ENCODE data around the gene RET. TPM values are rescaled to one million over a fixed set of nuclear protein-coding genes. Genes with fewer than 3 reads are reported as not detected.

RET gene
- total RNA-seq, 1 experiment from 2014 or later = 81.1 TPM

GRCh38 chr10:43137717-43138020, 60.8 kb downstream of the RET start:
- CTCF ChIA-PET = no interaction called here
- H3K4me1 ChIP-seq (ENCODE audit: control insufficient read depth, insufficient read depth, low read length) = peaks cover 25% of the 10 kb centered on the region
- no peak for TF ChIP-seq TCF7L2 (IDR thresholded peaks at IDR 0.05; ENCODE audit: low read depth, low read length)
- peak overlapping the region; percentile 69 to 96 for H3K4me3 ChIP-seq (ENCODE audit: low read depth in 2 of 2, low read length in 2 of 2)
- BruUV-seq (replicated peaks) = TSS peak; percentile 93
- no peaks in the 10 kb centered on the region for H3K27me3 ChIP-seq (ENCODE audit: control insufficient read depth, insufficient read depth, low read length)
- H3K9me3 ChIP-seq (ENCODE audit: control insufficient read depth, insufficient read depth, low read depth, low read length) = no peaks in the 10 kb centered on the region
- H3K27ac ChIP-seq (ENCODE audit: low read length) = peak overlapping the region; percentile 92
- in situ Hi-C loops (cut with HindIII; ENCODE audit: low pct_unique_long_range_greater_than_20kb, low sequenced_read_pairs) (no loop called here), intact Hi-C loops (cut with micrococcal nuclease; ENCODE audit: unreplicated experiment) (no loop called here)
- no peak for DNase-seq (ENCODE audit: low read depth, low spot score)
- ATAC-seq = peak; percentile 50
- no peaks in the 10 kb centered on the region for H3K36me3 ChIP-seq (ENCODE audit: control insufficient read depth, insufficient read depth, low read length)
- POLR2A ChIA-PET = no interaction called here

- CTCF ChIA-PET = no interaction called here
- H3K4me3 ChIP-seq (ENCODE audit: low read depth in 2 of 2, low read length in 2 of 2) = peak within 1 kb of the TSS; percentile 69 to 96
- H3K36me3 ChIP-seq (ENCODE audit: control insufficient read depth, insufficient read depth, low read length) = no peaks in the 10 kb centered on the region
- peak; percentile 93 for ATAC-seq
- no peaks in the 10 kb centered on the region for H3K27me3 ChIP-seq (ENCODE audit: control insufficient read depth, insufficient read depth, low read length)
- in situ Hi-C loops (cut with HindIII; ENCODE audit: low pct_unique_long_range_greater_than_20kb, low sequenced_read_pairs) = no loop called here
- TF ChIP-seq SIN3A (IDR thresholded peaks at IDR 0.05; ENCODE audit: borderline replicate concordance, insufficient read depth, low read depth, low read length) (0 out of 2 replicates have a peak, but pooled peaks have one; percentile 55), REST (IDR thresholded peaks at IDR 0.05; ENCODE audit: insufficient read depth in 1 of 2, low read depth in 2 of 2, low read length in 1 of 2) (no peak), CTCF (IDR thresholded peaks at IDR 0.05) (no peak), POLR2AphosphoS5 (IDR thresholded peaks at IDR 0.05; ENCODE audit: low read depth, low read length) (peak; percentile 70), TCF7L2 (IDR thresholded peaks at IDR 0.05; ENCODE audit: low read depth, low read length) (peak; percentile 32; the same call in 1 of the 2 replicates)
- no peaks in the 10 kb centered on the region for H3K9me3 ChIP-seq (ENCODE audit: control insufficient read depth, insufficient read depth, low read depth, low read length)
- intact Hi-C loops (cut with micrococcal nuclease; ENCODE audit: unreplicated experiment) = no loop called here
- no peak for DNase-seq (ENCODE audit: low read depth, low spot score)
- peaks cover 25% of the 10 kb centered on the region for H3K4me1 ChIP-seq (ENCODE audit: control insufficient read depth, insufficient read depth, low read length)
- POLR2A ChIA-PET = no interaction called here
- peak within 1 kb of the TSS; percentile 92 for H3K27ac ChIP-seq (ENCODE audit: low read length)
- no TSS peak for BruUV-seq (replicated peaks)
Observed at GRCh38 chr10:43138021-43138756, 61.3 kb downstream of the RET start, which contains the start of gene CSGALNACT2. Gene CSGALNACT2, plus strand, starts transcription at chr10:43138445. Its CDS starts 16,705 bp downstream, at chr10:43155150.

GRCh38 chr10:43138757-43139241, 61.9 kb downstream of the RET start:
- in situ Hi-C loops (cut with HindIII; ENCODE audit: low pct_unique_long_range_greater_than_20kb, low sequenced_read_pairs) (no loop called here), intact Hi-C loops (cut with micrococcal nuclease; ENCODE audit: unreplicated experiment) (no loop called here)
- no peak for TF ChIP-seq TCF7L2 (IDR thresholded peaks at IDR 0.05; ENCODE audit: low read depth, low read length)
- TF ChIP-seq SIN3A (IDR thresholded peaks at IDR 0.05; ENCODE audit: borderline replicate concordance, insufficient read depth, low read depth, low read length) = no peak
- no peak for TF ChIP-seq CTCF (IDR thresholded peaks at IDR 0.05)
- TF ChIP-seq REST (IDR thresholded peaks at IDR 0.05; ENCODE audit: insufficient read depth in 1 of 2, low read depth in 2 of 2, low read length in 1 of 2) = no peak
- no peaks in the 10 kb centered on the region for H3K27me3 ChIP-seq (ENCODE audit: control insufficient read depth, insufficient read depth, low read length)
- DNase-seq (ENCODE audit: low read depth, low spot score) = no peak
- H3K27ac ChIP-seq (ENCODE audit: low read length) = peak overlapping the region; percentile 83
- peak overlapping the region; percentile 69 to 96 for H3K4me3 ChIP-seq (ENCODE audit: low read depth in 2 of 2, low read length in 2 of 2)
- H3K36me3 ChIP-seq (ENCODE audit: control insufficient read depth, insufficient read depth, low read length) = no peaks in the 10 kb centered on the region
- peak; percentile 54 for ATAC-seq
- ChIA-PET POLR2A (no interaction called here), CTCF (no interaction called here)
- H3K4me1 ChIP-seq (ENCODE audit: control insufficient read depth, insufficient read depth, low read length) = peaks cover 25% of the 10 kb centered on the region
- BruUV-seq (replicated peaks) = no TSS peak
- no peaks in the 10 kb centered on the region for H3K9me3 ChIP-seq (ENCODE audit: control insufficient read depth, insufficient read depth, low read depth, low read length)

All from Panc1 (cell line).